NCI-H345 (cell line): ENCODE results near the gene FES.
"Not testable (repeated sequence)": the region's sequence is repeated elsewhere in the genome, so short reads cannot be mapped to it uniquely, and the experiment has no call there.

ENCODE experiments used
- DNase-seq: peaks from one replicate; lab custom pipeline; 2025; lab: John Stamatoyannopoulos, UW

Gene FES

DNA sequence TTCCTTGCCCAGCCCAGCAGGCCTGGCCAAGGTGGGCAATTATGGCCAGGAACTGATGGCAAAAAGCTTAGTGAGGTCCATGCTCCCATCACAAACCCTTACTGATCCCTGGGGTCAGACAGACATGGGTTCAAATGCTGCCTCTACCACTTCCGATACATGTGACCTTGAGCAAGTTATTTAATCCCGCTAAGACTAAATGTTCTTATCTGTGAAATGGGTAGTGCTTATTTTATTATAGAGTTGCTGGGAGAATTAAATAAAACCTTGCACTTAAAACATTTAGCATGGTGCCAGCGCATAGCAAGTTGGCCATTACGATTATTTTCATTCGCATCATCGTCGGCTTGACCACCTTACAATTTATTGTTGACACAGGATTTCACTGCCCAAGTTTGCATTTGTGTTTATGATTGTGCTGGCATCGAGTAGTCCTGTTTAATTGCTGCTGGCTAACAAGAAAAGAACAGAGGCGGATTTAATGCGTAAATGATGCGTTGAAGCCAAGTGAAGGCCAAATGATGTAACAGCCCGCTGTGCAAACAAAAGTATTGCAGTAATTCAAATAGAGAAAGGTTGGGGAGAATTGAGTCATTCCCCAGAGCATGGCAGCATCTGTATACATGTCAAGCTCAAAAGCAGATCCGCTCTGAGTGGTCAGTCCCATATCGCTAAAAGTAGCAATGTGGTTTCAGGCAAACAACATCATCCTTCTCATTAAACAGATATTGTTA lies 23.2 kb upstream of the FES start:
- peak; percentile 83 for DNase-seq

DNA sequence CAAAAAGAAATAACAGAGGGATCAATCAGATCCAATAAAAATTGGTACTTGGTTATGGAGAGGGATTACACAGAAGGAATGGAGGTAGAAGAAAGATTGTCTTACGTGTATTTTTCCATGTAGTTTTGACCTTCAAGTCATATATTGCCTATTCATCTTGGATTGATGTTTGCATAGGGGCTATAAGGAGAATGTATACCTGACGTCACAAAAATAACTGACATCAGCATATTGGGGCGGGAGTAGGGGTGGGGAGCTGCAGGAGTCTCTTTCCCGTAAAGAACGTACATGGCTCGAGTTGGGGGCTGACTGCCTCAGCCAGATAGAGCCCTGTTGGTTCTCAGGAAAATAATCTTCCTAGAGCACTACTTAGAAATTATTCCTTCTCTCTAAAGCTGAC lies 21.8 kb upstream of the FES start:
- no peak for DNase-seq

DNA sequence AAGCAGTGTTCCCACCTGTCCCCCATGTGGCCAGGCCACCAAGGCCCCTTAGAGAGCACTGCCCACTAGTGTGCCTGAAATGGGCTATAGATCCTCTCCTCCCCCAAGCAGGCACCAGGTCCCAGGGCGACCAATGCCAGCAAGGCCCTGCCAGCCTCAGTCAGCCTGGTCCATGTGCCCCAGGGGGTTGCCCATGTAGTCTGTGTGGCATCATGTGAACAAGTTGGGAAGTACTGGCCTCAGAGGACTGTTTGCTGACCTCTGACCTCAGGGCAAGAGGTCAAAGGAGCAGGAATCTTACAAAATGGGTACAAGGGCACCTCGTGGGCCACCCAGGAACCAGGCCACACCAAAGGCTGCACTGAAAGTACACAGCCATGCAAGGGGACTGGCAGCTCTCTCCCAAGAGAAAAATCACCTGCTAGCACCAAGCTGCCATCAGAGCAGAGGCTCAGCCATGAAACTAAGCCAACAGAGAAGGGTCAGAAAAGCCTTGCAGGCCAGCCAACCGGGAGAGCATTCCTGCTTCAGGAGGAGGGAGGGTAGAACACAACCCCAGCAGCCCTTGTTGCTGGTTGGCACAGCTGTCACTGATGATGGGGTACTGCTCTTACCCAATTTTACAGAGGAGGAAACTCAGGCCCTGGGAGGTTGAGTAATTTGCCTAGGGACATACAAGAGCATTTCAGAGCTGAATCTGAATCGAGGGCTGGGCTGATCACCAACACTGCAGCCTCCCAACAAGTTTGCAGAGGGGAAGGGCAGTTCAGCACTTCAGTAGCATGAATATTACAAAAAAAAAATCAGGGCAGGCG lies 21.1 kb upstream of the FES start:
- DNase-seq = no peak

DNA sequence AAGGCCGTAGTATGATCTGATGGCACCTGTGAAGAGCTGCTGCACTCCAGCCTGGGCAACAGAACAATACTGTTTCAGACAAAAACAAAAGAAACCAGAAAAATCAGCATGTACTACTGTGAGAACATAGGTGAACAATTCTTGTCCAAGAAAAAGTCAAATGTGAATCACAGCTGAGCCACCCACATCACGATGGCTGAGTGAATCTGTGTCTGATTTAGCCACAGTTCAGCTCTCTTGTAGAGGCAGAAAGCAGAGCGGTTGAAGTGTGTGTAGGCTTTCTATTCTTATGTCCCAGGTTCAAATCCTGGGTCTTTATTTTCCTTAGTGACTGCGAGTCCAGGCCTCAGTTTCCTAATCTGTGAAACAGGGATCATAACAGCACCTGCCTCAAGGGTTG lies 20.3 kb upstream of the FES start:
- DNase-seq = no peak

DNA sequence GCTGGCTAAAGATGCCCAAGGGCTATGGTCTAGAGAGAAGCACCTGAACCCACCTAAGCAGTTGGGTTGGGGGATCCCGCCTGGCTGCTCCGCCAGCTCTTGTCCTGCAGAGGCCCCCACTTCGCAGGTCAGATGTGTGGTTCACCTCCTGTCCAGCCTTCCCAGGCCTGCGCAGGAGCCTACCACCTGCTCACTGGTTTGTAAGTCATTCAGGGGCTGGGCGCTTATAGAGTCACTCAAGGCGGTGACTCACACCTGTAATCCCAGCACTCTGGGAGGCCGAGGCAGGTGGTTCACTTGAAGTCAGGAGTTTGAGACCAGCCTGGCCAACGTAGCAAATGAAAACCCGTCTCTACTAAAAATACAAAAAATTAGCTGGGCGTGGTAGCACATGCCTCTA lies 19.8 kb upstream of the FES start:
- DNase-seq = no peak

DNA sequence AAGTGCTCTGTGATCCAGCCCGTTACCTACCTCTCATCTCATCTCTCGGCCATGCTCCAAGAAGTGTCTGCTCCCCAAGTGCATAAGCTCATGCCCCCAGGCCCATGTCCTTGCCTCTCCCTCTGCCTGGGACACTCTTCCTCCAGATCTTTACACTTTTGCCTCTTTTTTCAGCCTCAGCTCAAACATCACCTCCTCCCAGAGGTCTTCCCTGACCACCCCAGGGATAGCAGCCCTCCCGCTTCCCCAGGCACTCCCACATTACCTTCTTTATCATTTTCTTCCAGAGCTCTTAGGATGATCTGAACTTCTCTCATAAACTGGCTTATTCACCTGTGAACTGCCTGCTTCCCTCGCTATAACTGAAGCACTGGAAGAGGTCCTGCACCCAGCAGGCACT lies 18.6 kb upstream of the FES start:
- DNase-seq = no peak

DNA sequence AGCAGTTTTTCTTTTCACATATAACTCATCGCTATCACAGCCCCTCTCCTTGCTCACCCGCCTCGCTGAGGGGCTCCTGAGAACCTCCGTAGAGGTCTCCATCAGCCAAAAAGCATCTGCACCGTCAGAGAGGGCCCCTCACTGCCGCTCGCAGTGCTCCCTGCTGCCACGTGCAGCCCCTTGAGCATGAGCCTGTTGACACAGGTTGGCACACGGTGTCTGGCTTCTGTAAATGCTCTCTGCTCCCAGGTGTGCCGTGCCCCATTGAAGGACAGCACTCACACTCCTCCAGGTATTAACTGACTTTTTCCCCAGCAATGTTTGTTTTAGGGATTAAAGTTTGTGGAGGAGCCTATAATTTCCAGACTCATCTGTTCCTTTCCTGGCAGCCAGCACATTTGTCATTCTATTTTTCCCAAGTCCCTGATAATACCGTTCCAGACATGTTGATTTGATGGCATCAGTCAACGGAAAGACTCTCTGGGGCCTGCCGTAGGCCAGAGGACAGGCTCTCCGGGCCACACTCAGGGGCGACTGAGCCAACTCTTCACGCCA lies 18.1 kb upstream of the FES start:
- DNase-seq = peak; percentile 71

DNA sequence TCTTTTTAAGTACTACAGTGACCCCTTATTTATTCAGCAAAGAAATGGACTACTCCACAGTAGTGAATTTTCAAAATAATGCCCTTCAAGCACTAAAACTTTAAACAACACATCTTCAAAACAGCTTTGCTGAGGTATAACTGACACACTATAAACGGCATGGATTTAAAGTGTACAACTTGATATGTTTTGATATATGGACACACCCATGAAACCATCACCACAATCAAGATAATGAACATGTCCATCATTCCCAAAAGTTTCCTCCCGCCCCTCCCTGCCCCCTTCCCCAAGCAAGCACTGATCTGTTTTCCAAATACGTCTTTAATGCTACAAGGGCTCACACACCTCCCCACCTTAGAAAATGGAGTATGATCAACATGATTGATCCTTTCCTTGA lies 17.5 kb upstream of the FES start:
- no peak for DNase-seq

DNA sequence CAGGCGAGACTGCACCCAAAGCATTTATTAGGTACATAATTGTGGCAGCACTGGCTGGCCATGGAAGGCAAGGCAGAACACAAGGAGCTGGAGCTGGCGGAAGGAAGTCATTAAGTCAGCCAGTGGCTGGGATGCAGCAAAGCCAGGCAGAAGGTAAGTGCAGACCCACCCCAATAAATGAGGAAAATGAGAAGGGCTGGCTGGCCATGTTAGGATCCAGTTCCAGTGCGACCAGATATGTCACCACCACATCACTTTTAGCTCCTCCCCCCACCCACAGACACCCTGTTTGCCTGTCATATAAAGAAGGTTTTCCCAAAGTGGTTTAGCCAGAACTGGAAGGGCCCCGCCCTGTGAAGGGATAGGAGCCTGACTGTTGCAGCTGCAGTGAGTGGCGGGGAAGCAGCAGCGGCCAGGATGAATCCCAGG lies 16.0 kb upstream of the FES start, which contains the start of gene FURIN:
FURIN (plus strand) TSS at position 328 of the 429 bp plus-strand sequence. CDS start 7,153 bp downstream, outside the sequence.
- DNase-seq = no peak

DNA sequence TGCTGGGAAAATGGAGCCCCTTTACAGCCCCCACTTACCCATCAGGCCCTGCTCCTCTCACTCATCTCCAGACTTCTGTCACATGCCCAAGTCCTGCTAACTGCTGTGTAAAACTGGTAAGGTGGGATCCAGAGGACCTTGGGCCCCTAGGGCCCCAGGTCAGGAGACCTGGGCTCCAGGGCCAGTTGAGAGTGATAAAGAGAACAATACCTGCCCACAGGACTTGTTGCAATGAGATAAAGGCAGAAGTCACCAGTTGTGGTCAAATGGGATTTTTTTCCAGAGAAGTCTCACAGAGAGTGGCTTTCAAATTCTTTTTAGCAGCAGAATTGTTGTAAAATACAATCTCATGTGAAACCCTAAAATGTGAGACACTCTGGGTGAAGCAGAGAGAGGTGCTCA lies 15.2 kb upstream of the FES start:
- no peak for DNase-seq

DNA sequence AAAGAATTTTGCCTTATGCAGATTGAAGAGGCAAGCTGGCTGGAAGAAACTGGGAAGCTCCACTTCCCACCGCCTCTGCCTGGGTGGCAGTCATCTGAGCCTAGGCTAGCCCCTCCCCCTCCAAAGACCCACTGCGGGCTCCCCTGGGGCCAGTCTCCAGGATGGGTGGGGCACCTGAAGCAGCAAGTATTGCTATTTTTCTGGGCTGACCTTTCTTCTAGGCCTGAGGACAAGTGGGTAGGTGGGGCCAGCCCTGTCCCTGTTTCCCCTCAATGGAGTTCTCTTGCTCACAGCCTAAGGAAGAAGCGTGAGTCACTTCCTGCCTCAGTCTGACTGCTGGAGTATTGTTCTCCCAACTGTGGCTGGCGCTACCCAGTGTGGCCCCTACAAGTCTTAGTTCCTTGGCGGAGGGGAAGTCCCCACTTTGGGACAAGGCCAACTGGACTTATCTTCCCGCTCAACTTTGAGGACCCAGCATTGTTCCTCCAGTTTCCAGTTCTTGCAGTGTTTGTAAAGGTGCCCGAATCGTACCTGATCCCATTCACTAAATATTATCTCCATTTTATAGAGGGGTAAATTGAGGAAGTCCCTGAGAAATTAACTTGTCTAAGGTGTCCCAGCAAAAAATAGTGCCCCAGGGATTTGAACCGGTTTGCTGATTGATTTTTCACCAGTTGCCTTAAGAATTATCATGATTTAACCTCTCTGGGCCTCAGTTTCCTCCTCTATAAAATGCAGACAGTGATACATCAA lies 14.5 kb upstream of the FES start:
- peak; percentile 29 for DNase-seq

DNA sequence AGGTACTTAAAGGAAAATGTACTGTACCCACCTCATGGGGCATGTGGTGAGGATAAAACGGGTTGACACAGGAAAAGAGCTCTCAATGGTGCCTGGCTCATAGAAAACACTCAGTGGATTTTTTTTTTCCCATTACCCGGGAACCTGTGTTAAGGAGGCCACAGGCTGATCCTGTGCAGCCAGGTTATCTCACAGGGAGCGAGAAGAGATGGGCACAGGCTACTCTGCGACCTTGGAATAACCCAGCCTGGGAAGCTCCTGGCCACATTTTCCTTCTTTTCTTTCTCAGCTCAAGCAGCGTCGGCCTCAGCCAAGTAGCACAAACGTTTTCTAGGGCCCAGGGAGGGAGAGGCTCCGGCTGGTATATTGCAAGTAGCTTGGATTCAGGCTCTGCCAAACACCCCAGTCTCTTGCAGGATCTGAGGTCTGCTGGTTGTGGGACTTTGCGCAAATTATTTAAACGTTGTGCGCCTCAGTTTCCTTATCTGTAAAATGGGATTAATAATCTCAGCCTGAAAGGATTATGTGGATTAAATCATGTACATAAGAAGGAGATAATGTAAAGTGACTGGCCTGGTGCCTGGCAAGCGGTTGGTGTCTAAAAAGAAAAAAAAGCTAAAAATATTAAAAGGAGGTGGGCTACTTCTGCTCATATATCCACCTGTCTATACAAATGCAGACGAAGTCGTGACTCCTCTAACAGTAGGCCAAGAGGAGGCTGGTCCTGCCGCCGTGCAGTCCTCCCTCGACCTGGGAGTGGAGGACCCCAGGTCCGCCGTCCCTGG lies 13.8 kb upstream of the FES start:
- DNase-seq = no peak

DNA sequence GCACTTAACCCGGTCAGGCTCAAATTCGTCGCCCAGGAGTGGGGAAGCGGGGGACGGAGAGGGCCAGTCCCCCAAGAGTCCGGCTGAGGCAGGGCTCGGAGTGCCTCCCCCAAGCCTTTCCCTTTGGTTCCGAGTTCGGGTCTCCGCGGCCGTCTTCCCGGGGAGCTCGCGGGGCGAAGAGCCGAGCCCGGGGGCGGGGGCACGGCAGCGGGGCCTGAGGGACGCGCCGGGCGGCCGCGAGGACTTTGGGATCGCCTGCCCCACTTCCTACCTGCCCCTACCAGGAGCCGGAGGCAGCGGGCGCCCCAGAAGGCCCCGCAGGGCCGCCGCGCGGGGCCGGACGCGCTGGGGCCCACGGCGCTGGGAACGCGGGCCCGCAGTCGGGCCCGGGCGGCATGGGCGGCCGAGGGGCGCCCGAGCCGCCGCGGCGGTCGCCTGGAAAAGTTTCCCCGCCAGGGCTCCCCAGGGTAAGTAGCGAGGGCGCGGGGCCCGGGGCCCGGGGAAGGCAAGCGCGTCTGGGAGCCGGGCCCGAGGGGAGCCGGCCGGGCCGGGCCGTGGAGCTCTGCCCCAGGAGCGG lies 13.1 kb upstream of the FES start:
- DNase-seq = no peak

DNA sequence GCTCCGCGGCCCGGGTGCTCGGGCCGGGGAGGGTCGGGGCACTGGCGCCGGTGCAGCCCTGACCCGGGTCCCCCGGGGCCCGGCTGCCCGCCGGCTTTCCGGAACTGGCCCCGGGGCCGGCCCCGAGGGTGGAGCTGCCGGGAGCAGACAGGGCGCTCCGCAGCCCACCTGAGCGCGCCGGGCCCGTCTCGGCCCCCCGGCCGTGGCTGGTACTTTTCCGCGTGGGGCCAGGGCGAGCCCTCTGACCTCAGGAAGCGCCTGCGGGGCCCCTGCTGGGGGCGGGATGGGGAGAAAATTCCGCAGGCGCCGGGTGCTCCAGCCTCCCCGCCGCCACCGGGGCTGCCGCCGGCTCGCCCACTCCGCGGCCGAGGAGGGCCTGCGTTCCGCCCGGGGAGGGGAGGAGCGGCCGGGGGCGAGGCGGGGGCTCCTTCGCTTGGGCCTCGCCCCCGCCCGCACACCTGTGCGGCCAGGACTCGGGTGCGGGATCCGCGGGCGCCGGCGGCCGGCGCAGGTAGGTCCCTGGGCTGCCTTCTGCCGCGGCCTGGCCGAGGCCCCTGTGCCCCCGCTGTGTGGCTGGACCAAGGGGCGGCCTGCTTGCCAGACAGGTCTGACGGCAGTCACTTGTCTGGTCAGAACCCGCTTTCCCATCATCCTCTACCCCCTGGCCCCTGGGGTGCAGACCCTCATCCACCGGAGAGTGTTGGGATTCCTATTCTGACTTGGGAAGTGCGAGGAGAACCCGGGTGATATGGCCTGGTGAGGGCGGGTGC lies 12.4 kb upstream of the FES start:
- no peak for DNase-seq

DNA sequence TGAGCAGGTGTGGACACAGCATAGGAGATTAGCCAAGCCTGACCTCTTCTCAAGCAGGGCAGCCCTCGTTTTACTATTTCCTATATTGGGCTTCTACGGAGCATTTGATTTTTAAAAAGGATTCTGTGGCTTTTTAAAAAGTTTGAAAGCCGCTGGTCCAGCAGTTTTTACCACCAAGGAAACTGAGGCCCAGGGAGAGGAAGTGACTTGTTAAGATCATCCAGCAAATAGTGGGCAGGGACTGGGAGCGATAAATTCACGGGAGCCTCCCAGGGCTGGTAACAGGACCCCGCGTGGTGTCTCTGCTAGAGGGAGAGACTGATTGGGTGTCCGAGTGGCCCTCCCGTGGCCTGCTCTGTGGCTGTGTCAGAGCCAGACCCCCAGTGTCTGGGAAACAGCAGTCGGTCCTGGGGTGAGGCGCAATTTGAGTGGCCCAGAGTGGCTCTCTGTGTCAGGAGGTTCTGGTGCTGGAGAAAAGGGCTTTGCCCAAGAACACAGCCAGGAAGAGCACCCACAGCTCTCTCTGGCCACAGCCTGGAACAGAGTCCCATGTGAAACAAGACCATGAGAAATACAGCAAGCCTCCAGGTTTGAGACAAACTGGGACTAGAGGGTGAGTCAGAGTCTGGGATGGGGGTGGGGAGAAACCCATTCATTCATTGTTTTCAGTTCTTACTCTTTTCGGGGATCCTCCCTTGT lies 11.7 kb upstream of the FES start:
- no peak for DNase-seq

DNA sequence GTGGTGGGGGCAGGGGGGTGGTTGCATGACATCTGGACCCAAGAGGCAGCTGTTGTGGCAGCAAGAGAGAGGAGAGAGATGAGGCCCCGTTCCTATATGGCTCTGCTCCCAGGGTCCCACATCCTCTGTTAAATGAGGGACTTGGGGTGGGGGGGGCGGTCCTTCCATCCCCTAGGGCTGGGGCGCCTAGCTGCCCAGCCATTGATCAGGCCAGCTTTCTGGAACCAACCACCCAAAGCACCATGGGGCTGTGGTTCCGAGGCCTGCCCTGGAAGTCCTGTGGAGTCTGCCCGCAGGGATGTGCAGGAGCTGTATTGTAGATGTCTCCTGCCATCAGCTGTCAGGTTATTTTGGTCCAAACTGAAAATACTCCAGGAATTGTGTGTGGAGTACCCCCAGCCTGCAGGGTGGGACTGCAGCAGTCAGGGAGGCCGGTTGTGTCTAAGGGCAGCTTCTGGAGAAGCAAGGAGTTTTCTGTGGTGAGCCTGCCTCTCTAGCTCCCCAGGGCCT lies 10.8 kb upstream of the FES start:
- DNase-seq = no peak

DNA sequence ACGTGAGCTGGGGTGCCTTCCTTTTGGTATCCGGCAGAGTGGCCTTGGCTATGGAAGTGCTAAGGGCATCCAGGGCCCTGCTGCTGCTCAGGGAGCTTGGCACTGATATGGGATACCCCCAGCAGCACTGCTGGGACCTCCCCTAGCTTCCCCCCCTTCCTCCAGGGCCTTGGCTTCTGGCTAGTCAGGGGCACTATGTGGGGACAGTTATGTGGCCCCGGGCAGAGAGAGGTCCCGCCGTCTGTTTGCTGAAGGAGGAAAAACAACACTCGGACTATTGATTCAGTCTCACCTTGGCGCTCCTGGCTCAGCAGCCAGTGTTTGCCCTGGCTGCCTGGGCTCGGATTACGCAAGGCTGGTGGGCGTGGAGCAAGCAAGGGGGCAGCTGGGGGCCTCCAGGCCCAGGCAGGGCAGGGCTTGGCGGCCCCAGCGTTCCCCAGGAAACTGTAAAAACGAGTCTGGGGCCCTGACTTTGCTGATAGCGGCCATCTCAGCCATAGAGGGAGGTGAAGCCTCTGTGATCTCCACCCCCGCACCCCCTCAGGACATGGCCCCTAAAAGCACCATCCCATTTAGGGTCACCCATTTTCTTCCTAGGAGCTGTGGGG lies 10.2 kb upstream of the FES start:
- no peak for DNase-seq

DNA sequence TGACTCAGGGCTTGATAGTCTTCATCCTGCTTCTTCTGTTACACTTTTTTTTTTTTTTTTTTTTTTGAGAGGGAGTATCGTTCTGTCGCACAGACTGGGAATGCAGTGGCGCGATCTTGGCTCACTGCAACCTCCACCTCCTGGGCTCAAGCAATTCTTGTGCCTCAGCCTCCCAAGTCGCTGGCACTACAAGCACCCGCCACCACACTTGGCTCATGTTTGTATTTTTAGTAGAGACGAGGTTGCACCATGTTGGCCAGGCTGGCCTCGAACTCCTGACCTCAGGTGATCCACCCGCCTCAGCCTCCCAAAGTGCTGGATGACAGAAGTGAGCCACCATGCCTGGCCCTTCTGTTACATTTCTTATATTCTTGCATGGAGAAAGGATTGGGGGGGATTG lies 9.3 kb upstream of the FES start:
- DNase-seq = not testable (repeated sequence)

DNA sequence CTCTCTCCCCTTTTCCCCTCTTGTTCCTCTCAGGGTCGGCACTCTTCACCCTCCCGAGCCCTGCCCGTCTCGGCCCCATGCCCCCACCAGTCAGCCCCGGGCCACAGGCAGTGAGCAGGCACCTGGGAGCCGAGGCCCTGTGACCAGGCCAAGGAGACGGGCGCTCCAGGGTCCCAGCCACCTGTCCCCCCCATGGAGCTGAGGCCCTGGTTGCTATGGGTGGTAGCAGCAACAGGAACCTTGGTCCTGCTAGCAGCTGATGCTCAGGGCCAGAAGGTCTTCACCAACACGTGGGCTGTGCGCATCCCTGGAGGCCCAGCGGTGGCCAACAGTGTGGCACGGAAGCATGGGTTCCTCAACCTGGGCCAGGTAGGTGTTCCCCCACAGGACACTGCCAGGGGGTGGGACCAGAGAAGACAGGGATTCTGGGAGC lies 8.7 kb upstream of the FES start:
- DNase-seq = no peak
